T-cell (primary cell): Measurements from ENCODE around the gene IL10RB. TPM values are rescaled to one million over a fixed set of nuclear protein-coding genes. Genes with fewer than 3 reads are reported as not detected.

Experiments
- ATAC-seq, 4 experiments: fragments of 200-7000 bp in 3 of 4; fragments of 150-1000 bp in 1 of 4; cut with Tn5 transposase; replicated peaks in 1 of 4; 1 replicate in 3 of 4; 2 replicates in 1 of 4; pipeline ENCODE4 v1.10.0; 2021; ENCODE audit warnings: moderate library complexity in 3 of 4, mild to moderate bottlenecking in 2 of 4, moderate number of reproducible peaks in 1 of 4
- CTCF ChIA-PET, 2 donors: fragments of 300-600 bp; sonication (Branson Sonifier 250); formaldehyde crosslinking; loops; one replicate each; lab custom pipeline; 2022; ENCODE audit warnings: antibody characterized with exemption in 2 of 2; lab: Charles Lee
- POLR2A ChIA-PET, 2 donors: fragments of 300-600 bp; sonication (Branson Sonifier 250); formaldehyde crosslinking; loops; one replicate each; lab custom pipeline; 2022; ENCODE audit warnings: antibody characterized with exemption in 2 of 2; lab: Charles Lee
- DNase-seq, 35 experiments: peaks; one replicate each; pipeline versions ENCODE4 v3.0.0 to v3.0.0-alpha.2; 2013 to 2023
- H3K27ac ChIP-seq: one replicate; pipeline ENCODE4 v1.5.1; 2013; ENCODE audit warnings: low read length
- H3K27me3 ChIP-seq, 2 experiments: replicated peaks in 1 of 2; 1 replicate in 1 of 2; 2 replicates in 1 of 2; pipeline versions ENCODE4 v1.6.1 to v1.7.0; 2013; ENCODE audit warnings: low read length in 1 of 2, mixed read lengths in 1 of 2; ENCODE audit not compliant: control insufficient read depth in 2 of 2, insufficient read depth in 2 of 2; ENCODE audit errors: extremely low read depth in 1 of 2
- H3K36me3 ChIP-seq, 2 donors: 1 replicate in 1 of 2; 2 replicates in 1 of 2; pipeline versions ENCODE4 v1.6.1 to v1.7.0; 2013; ENCODE audit warnings: low read length in 1 of 2; ENCODE audit not compliant: control insufficient read depth in 2 of 2, insufficient read depth in 1 of 2; ENCODE audit errors: extremely low read depth in 1 of 2
- H3K4me1 ChIP-seq, 2 experiments: 1 replicate in 1 of 2; 2 replicates in 1 of 2; pipeline versions ENCODE4 v1.6.1 to v1.7.0; 2013; ENCODE audit warnings: low read length in 2 of 2, mixed read lengths in 1 of 2; ENCODE audit not compliant: insufficient read depth in 2 of 2, control insufficient read depth in 1 of 2; ENCODE audit errors: extremely low read depth in 1 of 2
- H3K4me3 ChIP-seq, 2 donors: 1 replicate in 1 of 2; 2 replicates in 1 of 2; pipeline versions ENCODE4 v1.5.1 to v1.7.0; 2013; ENCODE audit warnings: mild to moderate bottlenecking in 2 of 2, low read length in 1 of 2, moderate library complexity in 1 of 2; ENCODE audit not compliant: control insufficient read depth in 1 of 2; ENCODE audit errors: extremely low read depth in 1 of 2
- H3K9me3 ChIP-seq: 2 replicates; pipeline ENCODE4 v1.7.0; 2013
- H3K27ac Mint-ChIP-seq, 2 donors: one replicate each; pipeline ENCODE4 v1.8.0; 2020 to 2021; ENCODE audit warnings: mild to moderate bottlenecking in 2 of 2, mixed read lengths in 2 of 2
- H3K27me3 Mint-ChIP-seq, 2 donors: one replicate each; pipeline ENCODE4 v1.8.0; 2021 to 2022; ENCODE audit warnings: mixed read lengths in 2 of 2
- H3K36me3 Mint-ChIP-seq: one replicate; pipeline ENCODE4 v1.8.0; 2021; ENCODE audit warnings: mixed read lengths
- H3K4me1 Mint-ChIP-seq, 3 donors: one replicate each; pipeline ENCODE4 v1.8.0; 2020 to 2022; ENCODE audit warnings: mixed read lengths in 3 of 3, mild to moderate bottlenecking in 1 of 3
- H3K4me3 Mint-ChIP-seq, 3 donors: one replicate each; pipeline ENCODE4 v1.8.0; 2020 to 2022; ENCODE audit warnings: mild to moderate bottlenecking in 3 of 3, mixed read lengths in 3 of 3, moderate library complexity in 3 of 3
- H3K9me3 Mint-ChIP-seq, 3 donors: one replicate each; pipeline ENCODE4 v1.8.0; 2020 to 2022; ENCODE audit warnings: mixed read lengths in 3 of 3
- WGBS: methylation state at CpG from one replicate; pipeline ENCODE4 v1.1.5; 2013; ENCODE audit warnings: missing lambda C conversion rate; ENCODE audit not compliant: insufficient coverage; 5-methylcytosine and 5-hydroxymethylcytosine counted together
- total RNA-seq, 35 experiments: library from RNA in 6 of 35; stranded (reverse) in 6 of 35; fragments of 120-200 nt in 1 of 35; gene quantifications; one replicate each; pipeline versions ENCODE4 v1.2.1 to v1.2.4 and lab custom pipeline; 2013 to 2026

The IL10RB gene
- total RNA-seq, 5 donors from 2014 or later (not counting 1 experiment from before 2014, with no cell fraction given): 19.5 to 29.6 (median 25.6) TPM

GRCh38 chr21:33264561-33264960, 1.6 kb upstream of the IL10RB start:
- H3K27me3 ChIP-seq: no peaks in the 10 kb centered on the region
- Mint-ChIP-seq H3K27me3 (no peaks in the 10 kb centered on the region), H3K27ac (peak overlapping the region in 1 of 2 donors; percentile 86), H3K36me3 (peaks cover 16% of the 10 kb centered on the region), H3K4me3 (no peak overlapping the region), H3K9me3 (no peaks in the 10 kb centered on the region), H3K4me1 (peaks cover 64 to 74% (median 69%) of the 10 kb centered on the region in 3 donors)
- H3K4me1 ChIP-seq: peaks cover 19 to 56% of the 10 kb centered on the region in 2 experiments
- no peak overlapping the region for H3K4me3 ChIP-seq
- WGBS: 97% methylated on average over 6 of the region's 11 CpGs
- H3K36me3 ChIP-seq: peaks cover 0 to 30% of the 10 kb centered on the region in 2 donors
- ATAC-seq (no peak), DNase-seq (no peak)
- ChIA-PET POLR2A (no interaction called here), CTCF (interaction anchor here in 1 of 2 donors (0.6 kb wide), 2 partner anchors 27 to 67 kb away, joined by 3 read pairs; no protein-coding TSS in a partner anchor)
- no peaks in the 10 kb centered on the region for H3K9me3 ChIP-seq
- no peak overlapping the region for H3K27ac ChIP-seq

- Mint-ChIP-seq H3K36me3 (peaks cover 21% of the 10 kb centered on the region), H3K4me3 (peak overlapping the region; percentile 76 to 93 (median 91)), H3K4me1 (peaks cover 59 to 72% (median 66%) of the 10 kb centered on the region in 3 donors), H3K27me3 (no peaks in the 10 kb centered on the region), H3K9me3 (no peaks in the 10 kb centered on the region), H3K27ac (peak overlapping the region; percentile 86 to 91)
- Histone ChIP-seq H3K9me3 (no peaks in the 10 kb centered on the region), H3K4me1 (peaks cover 16 to 54% of the 10 kb centered on the region in 2 experiments), H3K27me3 (no peaks in the 10 kb centered on the region), H3K4me3 (peak overlapping the region; percentile 86 to 90), H3K36me3 (peaks cover 0 to 31% of the 10 kb centered on the region in 2 donors), H3K27ac (peak overlapping the region; percentile 51)
- peak; percentile 12 to 71 (median 20) for ATAC-seq
- 46% methylated on average over 8 of the region's 12 CpGs for WGBS
- ChIA-PET CTCF (interaction anchor here in 1 of 2 donors (1.0 to 2.1 kb wide), 2 partner anchors 66 to 69 kb away, joined by 4 to 9 read pairs; no protein-coding TSS in a partner anchor), POLR2A (no interaction called here)
- DNase-seq: peak in 32 of 35 experiments; percentile 14 to 67 (median 34)
Observed at GRCh38 chr21:33265664-33266049, 510 bp upstream of the IL10RB start.

- H3K27ac ChIP-seq: peak overlapping the region; percentile 70
- WGBS: 3% methylated on average over 8 of the region's 8 CpGs
- H3K4me1 ChIP-seq: peaks cover 12 to 52% of the 10 kb centered on the region in 2 experiments
- Mint-ChIP-seq H3K9me3 (no peaks in the 10 kb centered on the region), H3K4me1 (peaks cover 55 to 68% (median 64%) of the 10 kb centered on the region in 3 donors), H3K27ac (peak overlapping the region; percentile 94 to 96), H3K36me3 (peaks cover 26% of the 10 kb centered on the region), H3K27me3 (no peaks in the 10 kb centered on the region), H3K4me3 (peak overlapping the region; percentile 91 to 96 (median 94))
- ATAC-seq: peak; percentile 31 to 60 (median 51)
- H3K4me3 ChIP-seq: peak overlapping the region; percentile 86 to 90
- ChIA-PET POLR2A (interaction anchor here in 1 of 2 donors (1.1 kb wide), 1 partner anchor 58 kb away, joined by 4 read pairs; the partner anchor contains the start of gene IFNAR1), CTCF (interaction anchor here in 1 of 2 donors (1.0 to 2.1 kb wide), 2 partner anchors 39 to 70 kb away, joined by 3 to 9 read pairs; no protein-coding TSS in a partner anchor)
- H3K9me3 ChIP-seq: no peaks in the 10 kb centered on the region
- H3K27me3 ChIP-seq: no peaks in the 10 kb centered on the region
- H3K36me3 ChIP-seq: peaks cover 0 to 39% of the 10 kb centered on the region in 2 donors
- DNase-seq: peak in 17 of 35 experiments; percentile 9 to 53 (median 16)
Observed at GRCh38 chr21:33266789-33267135, 595 bp downstream of the IL10RB start.

GRCh38 chr21:33267250-33267649, 1.1 kb downstream of the IL10RB start:
- H3K27me3 ChIP-seq: no peaks in the 10 kb centered on the region
- DNase-seq (no peak), ATAC-seq (no peak)
- WGBS: no CpG with 5 or more reads among the region's 7 CpGs
- POLR2A ChIA-PET: no interaction called here
- peak overlapping the region; percentile 70 for H3K27ac ChIP-seq
- H3K36me3 ChIP-seq: peaks cover 0 to 43% of the 10 kb centered on the region in 2 donors
- H3K9me3 Mint-ChIP-seq: no peaks in the 10 kb centered on the region
- H3K36me3 Mint-ChIP-seq: peaks cover 26% of the 10 kb centered on the region
- H3K27me3 Mint-ChIP-seq: no peaks in the 10 kb centered on the region
- H3K9me3 ChIP-seq: no peaks in the 10 kb centered on the region
- peak overlapping the region; percentile 86 to 90 for H3K4me3 ChIP-seq
- CTCF ChIA-PET: interaction anchor here (0.6 to 2.1 kb wide), 4 partner anchors 40 to 657 kb away, joined by 3 to 9 read pairs (median 4); no protein-coding TSS in a partner anchor
- peak overlapping the region; percentile 91 to 96 (median 94) for H3K4me3 Mint-ChIP-seq
- peaks cover 57 to 70% (median 66%) of the 10 kb centered on the region in 3 donors for H3K4me1 Mint-ChIP-seq
- peak overlapping the region; percentile 94 to 96 for H3K27ac Mint-ChIP-seq
- H3K4me1 ChIP-seq: peaks cover 11 to 51% of the 10 kb centered on the region in 2 experiments

GRCh38 chr21:33268393-33268736, 2.2 kb downstream of the IL10RB start:
- H3K36me3 ChIP-seq: peaks cover 2 to 41% of the 10 kb centered on the region in 2 donors
- no peaks in the 10 kb centered on the region for H3K9me3 ChIP-seq
- H3K27ac ChIP-seq: peak overlapping the region; percentile 36
- WGBS: 75% methylated on average over 4 of the region's 7 CpGs
- Mint-ChIP-seq H3K4me1 (peaks cover 65 to 71% (median 69%) of the 10 kb centered on the region in 3 donors), H3K4me3 (peak overlapping the region; percentile 91 to 96 (median 94)), H3K9me3 (no peaks in the 10 kb centered on the region), H3K27me3 (no peaks in the 10 kb centered on the region), H3K27ac (peak overlapping the region; percentile 94 to 96), H3K36me3 (peaks cover 25% of the 10 kb centered on the region)
- ChIA-PET CTCF (no interaction called here), POLR2A (no interaction called here)
- H3K4me3 ChIP-seq: no peak overlapping the region
- DNase-seq (no peak), ATAC-seq (no peak)
- peaks cover 11 to 46% of the 10 kb centered on the region in 2 experiments for H3K4me1 ChIP-seq
- no peaks in the 10 kb centered on the region for H3K27me3 ChIP-seq

GRCh38 chr21:33268737-33269441, 2.7 kb downstream of the IL10RB start:
- ChIA-PET POLR2A (no interaction called here), CTCF (interaction anchor here in 1 of 2 donors (0.6 kb wide), 1 partner anchor 329 kb away, joined by 3 read pairs; no protein-coding TSS in a partner anchor)
- H3K4me1 Mint-ChIP-seq: peaks cover 71 to 72% (median 72%) of the 10 kb centered on the region in 3 donors
- Histone ChIP-seq H3K27ac (peak overlapping the region; percentile 36), H3K36me3 (peaks cover 2 to 39% of the 10 kb centered on the region in 2 donors), H3K9me3 (no peaks in the 10 kb centered on the region), H3K27me3 (no peaks in the 10 kb centered on the region), H3K4me1 (peaks cover 11 to 46% of the 10 kb centered on the region in 2 experiments), H3K4me3 (no peak overlapping the region)
- WGBS: 58% methylated on average over 6 of the region's 12 CpGs
- peak in 7 of 35 experiments; percentile 10 to 53 (median 27) for DNase-seq
- H3K4me3 Mint-ChIP-seq: peak overlapping the region; percentile 42 to 94 (median 91)
- H3K9me3 Mint-ChIP-seq: no peaks in the 10 kb centered on the region
- peaks cover 26% of the 10 kb centered on the region for H3K36me3 Mint-ChIP-seq
- H3K27me3 Mint-ChIP-seq: no peaks in the 10 kb centered on the region
- H3K27ac Mint-ChIP-seq: peak overlapping the region; percentile 94 to 96
- no peak for ATAC-seq
